HCT116 (cell line): ENCODE results near the gene RBM4B.

Experiments
- CBX3 ChIP-seq: IDR thresholded peaks from 2 replicates; pipeline ENCODE4 v1.6.1; 2012; ENCODE audit warnings: low read depth
- CTCF ChIP-seq, 3 experiments: fragments of 200-600 bp in 1 of 3; sonication (generic) in 1 of 3; IDR thresholded peaks in 2 of 3; conservative IDR thresholded peaks in 1 of 3; 2 replicates each; pipeline ENCODE4 v1.5.1; 2012 to 2017; ENCODE audit warnings: low read depth in 2 of 3, low read length in 2 of 3, antibody characterized with exemption in 1 of 3, borderline replicate concordance in 1 of 3, control low read depth in 1 of 3, mild to moderate bottlenecking in 1 of 3, mixed read lengths in 1 of 3, mixed run types in 1 of 3, moderate library complexity in 1 of 3; ENCODE audit not compliant: insufficient read depth in 1 of 3
- EZH2phosphoT487 ChIP-seq: fragments of 200-600 bp; IDR thresholded peaks from 2 replicates; pipeline ENCODE4 v1.6.1; 2018; ENCODE audit warnings: antibody characterized with exemption, borderline replicate concordance
- FOSL1 ChIP-seq: IDR thresholded peaks from 2 replicates; pipeline ENCODE4 v1.6.1; 2012; ENCODE audit warnings: low read depth
- REST ChIP-seq: IDR thresholded peaks from 2 replicates; pipeline ENCODE4 v1.6.1; 2012; ENCODE audit warnings: low read depth
- SRF ChIP-seq: IDR thresholded peaks from 2 replicates; pipeline ENCODE4 v1.6.1; 2012; ENCODE audit warnings: low read depth

GRCh38 chr11:66688561-66689534 is 11.2 kb upstream of the RBM4B start:
- TF ChIP-seq CTCF (IDR thresholded peaks at IDR 0.05 in 2 of 3, conservative IDR thresholded peaks at IDR 0.05 in 1 of 3; ENCODE audit: borderline replicate concordance in 1 of 3, insufficient read depth in 1 of 3, low read depth in 2 of 3, low read length in 2 of 3) (no peak), REST (no peak), CBX3 (no peak), FOSL1 (no peak), EZH2phosphoT487 (no peak), SRF (no peak)
